Lung (tissue), 12 donors: ENCODE results near the gene ID3. TPM values are rescaled to one million over a fixed set of nuclear protein-coding genes. Genes with fewer than 3 reads are reported as not detected.

Experiments
- ATAC-seq: fragments of 200-7000 bp; cut with Tn5 transposase; one replicate; pipeline ENCODE4 v1.9.1; 2020; ENCODE audit warnings: moderate number of reproducible peaks; ENCODE audit not compliant: insufficient read depth, low FRiP score
- DNase-seq, 3 donors: peaks; one replicate each; pipeline ENCODE4 v3.0.0-alpha.2; 2013 to 2017
- H3K27ac ChIP-seq, 2 donors: one replicate each; pipeline ENCODE4 v1.5.1; 2013; ENCODE audit warnings: mild to moderate bottlenecking in 2 of 2, moderate library complexity in 2 of 2, control low read depth in 1 of 2, inconsistent platforms in 1 of 2, low read depth in 1 of 2, low read length in 1 of 2
- H3K27me3 ChIP-seq, 3 donors: one replicate each; pipeline ENCODE4 v1.5.1; 2013; ENCODE audit warnings: low read length in 2 of 3; ENCODE audit not compliant: control insufficient read depth in 3 of 3, insufficient read depth in 3 of 3
- H3K36me3 ChIP-seq, 4 donors: one replicate each; pipeline ENCODE4 v1.5.1; 2013; ENCODE audit warnings: low read length in 4 of 4, mild to moderate bottlenecking in 1 of 4, moderate library complexity in 1 of 4; ENCODE audit not compliant: control insufficient read depth in 4 of 4, insufficient read depth in 4 of 4
- H3K4me1 ChIP-seq, 5 donors: one replicate each; pipeline ENCODE4 v1.5.1; 2013; ENCODE audit warnings: low read length in 5 of 5, mild to moderate bottlenecking in 2 of 5, moderate library complexity in 1 of 5; ENCODE audit not compliant: control insufficient read depth in 5 of 5, insufficient read depth in 5 of 5
- H3K4me3 ChIP-seq: one replicate; pipeline ENCODE4 v1.5.1; 2013; ENCODE audit warnings: mild to moderate bottlenecking, control low read depth, moderate library complexity
- H3K9ac ChIP-seq, 2 donors: one replicate each; pipeline ENCODE4 v1.5.1; 2013; ENCODE audit warnings: low read length in 2 of 2, control low read depth in 1 of 2; ENCODE audit not compliant: insufficient read depth in 1 of 2
- H3K9me3 ChIP-seq, 4 donors: one replicate each; pipeline ENCODE4 v1.5.1; 2013; ENCODE audit warnings: low read length in 3 of 4, mild to moderate bottlenecking in 1 of 4, moderate library complexity in 1 of 4; ENCODE audit not compliant: control insufficient read depth in 4 of 4, insufficient read depth in 3 of 4
- CTCF ChIP-seq: IDR thresholded peaks from 2 replicates; pipeline ENCODE4 v1.5.1; 2012; ENCODE audit warnings: mild to moderate bottlenecking; ENCODE audit errors: control extremely low read depth, extremely low read depth
- WGBS, 2 donors: extraction: QIAGEN DNeasy Blood & Tissue Kit; methylation state at CpG; one replicate each; pipeline ENCODE4 v1.1.7; 2013; 5-methylcytosine and 5-hydroxymethylcytosine counted together
- polyA plus RNA-seq, 2 donors: library from polyadenylated mRNA; stranded (reverse); fragments of 200-250 nt; gene quantifications; one replicate each; pipeline ENCODE4 v1.2.1, GENCODE V29; 2013
- total RNA-seq, 2 donors: library from RNA; depleted of rRNA in 1 of 2; stranded (reverse); fragments of >200 nt in 1 of 2; gene quantifications; one replicate each; pipeline ENCODE4 v1.2.1, GENCODE V29; 2014 to 2021
- donor health status: control.
- donor health status: control.
- donor health status: Bipolar disorder and iron deficiency.
- donor health status: healthy.
- donor health status: DM: yes; HTN: yes; CAD: no.

ID3 gene
- total and polyA plus RNA-seq, 4 donors: 119 to 275 (median 163) TPM

GRCh38 chr1:23539698-23540266 lies 19.5 kb downstream of the ID3 start:
- Histone ChIP-seq H3K4me3 (no peak overlapping the region), H3K36me3 (no peaks in the 10 kb centered on the region), H3K9ac (peak overlapping the region in 1 of 2 donors; percentile 80), H3K27me3 (no peaks in the 10 kb centered on the region), H3K9me3 (no peaks in the 10 kb centered on the region), H3K27ac (no peak overlapping the region), H3K4me1 (peaks cover 0 to 8% (median 0%) of the 10 kb centered on the region in 5 donors)
- WGBS, 2 donors: 3 to 5% methylated on average over 16 of the region's 16 CpGs
- TF ChIP-seq CTCF: peak; percentile 94
- DNase-seq (peak; percentile 89 to 92 (median 90)), ATAC-seq (peak; percentile 76)

- ATAC-seq (no peak), DNase-seq (no peak)
- no peaks in the 10 kb centered on the region for H3K9me3 ChIP-seq
- no peak overlapping the region for H3K4me3 ChIP-seq
- no peak for TF ChIP-seq CTCF
- no peaks in the 10 kb centered on the region for H3K27me3 ChIP-seq
- H3K4me1 ChIP-seq: peaks cover 0 to 8% (median 0%) of the 10 kb centered on the region in 5 donors
- WGBS, 2 donors: 68 to 76% methylated on average over 9 of the region's 9 CpGs
- no peak overlapping the region for H3K27ac ChIP-seq
- H3K36me3 ChIP-seq: no peaks in the 10 kb centered on the region
- no peak overlapping the region for H3K9ac ChIP-seq
Measured at GRCh38 chr1:23537296-23537973, 21.9 kb downstream of the ID3 start.

- H3K27ac ChIP-seq: peak overlapping the region in 1 of 2 donors; percentile 57
- peaks cover 0 to 22% (median 0%) of the 10 kb centered on the region in 5 donors for H3K4me1 ChIP-seq
- WGBS, 2 donors: 41 to 65% methylated on average over 6 of the region's 6 CpGs
- DNase-seq (no peak), ATAC-seq (no peak)
- no peaks in the 10 kb centered on the region for H3K36me3 ChIP-seq
- H3K9ac ChIP-seq: no peak overlapping the region
- TF ChIP-seq CTCF: no peak
- H3K27me3 ChIP-seq: no peaks in the 10 kb centered on the region
- H3K9me3 ChIP-seq: no peaks in the 10 kb centered on the region
- H3K4me3 ChIP-seq: no peak overlapping the region
Measured at GRCh38 chr1:23533246-23534023, 25.9 kb downstream of the ID3 start.
